Neural cell (in vitro differentiated cells): Measurements from ENCODE around the gene D2HGDH. TPM values are rescaled to one million over a fixed set of nuclear protein-coding genes. Genes with fewer than 3 reads are reported as not detected.

Source experiments
- H2AFZ ChIP-seq: fragments of 200-600, 300-800 bp; sonication (generic), shearing (Covaris generic); 2 replicates; pipeline ENCODE4 v1.6.0; 2014; ENCODE audit warnings: low read depth, mild to moderate bottlenecking, antibody characterized with exemption, low read length, moderate library complexity
- H3F3A ChIP-seq: fragments of 200-600 bp; shearing (Covaris generic); 2 replicates; pipeline ENCODE4 v1.6.1; 2016; ENCODE audit warnings: mild to moderate bottlenecking, moderate library complexity, mixed read lengths, antibody characterized with exemption, low read length; ENCODE audit not compliant: insufficient read depth, poor library complexity, severe bottlenecking
- H3K27ac ChIP-seq: fragments of 200-600, 300-800 bp; sonication (generic), shearing (Covaris generic); 2 replicates; pipeline ENCODE4 v1.5.1; 2014; ENCODE audit warnings: mild to moderate bottlenecking, low read length, moderate library complexity
- H3K27me3 ChIP-seq: fragments of 300-800, 200-600 bp; sonication (generic), shearing (Covaris generic); 2 replicates; pipeline ENCODE4 v1.6.0; 2014; ENCODE audit warnings: mild to moderate bottlenecking, low read depth, low read length, moderate library complexity; ENCODE audit not compliant: insufficient read depth
- H3K36me3 ChIP-seq: fragments of 300-800, 200-600 bp; sonication (generic), shearing (Covaris generic); 2 replicates; pipeline ENCODE4 v1.5.1; 2014; ENCODE audit warnings: mild to moderate bottlenecking, antibody characterized with exemption, low read length, moderate library complexity; ENCODE audit not compliant: insufficient read depth
- H3K4me2 ChIP-seq: fragments of 300-800, 200-600 bp; sonication (generic), shearing (Covaris generic); 2 replicates; pipeline ENCODE4 v1.6.0; 2014; ENCODE audit warnings: mild to moderate bottlenecking, low read length
- H3K4me3 ChIP-seq: fragments of 300-800, 200-600 bp; sonication (generic), shearing (Covaris generic); 2 replicates; pipeline ENCODE4 v1.5.1; 2014; ENCODE audit warnings: mild to moderate bottlenecking, low read length, moderate library complexity
- H3K79me2 ChIP-seq: fragments of 200-600 bp; shearing (Covaris generic); replicated peaks from 2 replicates; pipeline ENCODE4 v1.6.0; 2014; ENCODE audit warnings: mild to moderate bottlenecking, low read length, moderate library complexity; ENCODE audit not compliant: insufficient read depth
- H3K9ac ChIP-seq: fragments of 300-800, 200-600 bp; sonication (generic), shearing (Covaris generic); 2 replicates; pipeline ENCODE4 v1.6.1; 2016; ENCODE audit warnings: mild to moderate bottlenecking, low read length, mixed read lengths
- H3K9me2 ChIP-seq: fragments of 200-600 bp; shearing (Covaris generic); 2 replicates; pipeline ENCODE4 v1.6.1; 2016; ENCODE audit warnings: mild to moderate bottlenecking, low read length, mixed read lengths; ENCODE audit not compliant: insufficient read depth
- H3K9me3 ChIP-seq: fragments of 200-600, 300-800 bp; sonication (generic), shearing (Covaris generic); 2 replicates; pipeline ENCODE4 v1.6.1; 2016; ENCODE audit warnings: mild to moderate bottlenecking, mixed run types, low read length, moderate library complexity, mixed read lengths
- H4K20me1 ChIP-seq: fragments of 200-600 bp; shearing (Covaris generic); 2 replicates; pipeline ENCODE4 v1.6.1; 2016; ENCODE audit warnings: mild to moderate bottlenecking, mixed run types; ENCODE audit not compliant: insufficient read depth
- EP300 ChIP-seq: fragments of 450-650 bp; conservative IDR thresholded peaks from 2 replicates; pipeline ENCODE4 v1.6.1; 2014; ENCODE audit warnings: antibody characterized with exemption, mild to moderate bottlenecking, moderate library complexity; ENCODE audit not compliant: poor library complexity, severe bottlenecking
- EZH2 ChIP-seq: fragments of 200-600, 300-800 bp; shearing (Covaris generic), sonication (generic); IDR thresholded peaks from 2 replicates; pipeline ENCODE4 v1.6.1; 2014; ENCODE audit warnings: antibody characterized with exemption, low read length, borderline replicate concordance, mild to moderate bottlenecking; ENCODE audit not compliant: insufficient read depth, poor library complexity, severe bottlenecking
- MXI1 ChIP-seq: fragments of 450-650 bp; conservative IDR thresholded peaks from 2 replicates; pipeline ENCODE4 v1.6.1; 2014; ENCODE audit warnings: antibody characterized with exemption, mild to moderate bottlenecking; ENCODE audit not compliant: poor library complexity, severe bottlenecking
- POLR2AphosphoS5 ChIP-seq: IDR thresholded peaks from 2 replicates; pipeline ENCODE4 v1.6.1; 2012
- RAD21 ChIP-seq: fragments of 450-650 bp; conservative IDR thresholded peaks from 2 replicates; pipeline ENCODE4 v1.6.1; 2014; ENCODE audit warnings: antibody characterized with exemption, mild to moderate bottlenecking, moderate library complexity
- SMC3 ChIP-seq: fragments of 450-650 bp; conservative IDR thresholded peaks from 2 replicates; pipeline ENCODE4 v1.6.1; 2014; ENCODE audit warnings: antibody characterized with exemption, mild to moderate bottlenecking, moderate library complexity; ENCODE audit not compliant: poor library complexity
- TAF1 ChIP-seq: IDR thresholded peaks from 2 replicates; pipeline ENCODE4 v1.6.1; 2012; ENCODE audit warnings: low read depth
- polyA plus RNA-seq: library from polyadenylated mRNA; depleted of rRNA; stranded (reverse); fragments of >200 nt; gene quantifications from 2 replicates; pipeline ENCODE4 v1.2.3, GENCODE V29; 2014
- TF ChIP-seq, protein P1 (sequence below): fragments of 450-650 bp; IDR thresholded peaks from 2 replicates; pipeline ENCODE4 v1.5.1; 2014; ENCODE audit warnings: antibody characterized with exemption, mild to moderate bottlenecking, moderate library complexity; ENCODE audit not compliant: poor library complexity, severe bottlenecking
- TF ChIP-seq, protein P2 (sequence below): IDR thresholded peaks from 2 replicates; pipeline ENCODE4 v1.6.1; 2012; ENCODE audit warnings: borderline replicate concordance

The D2HGDH gene
- polyA plus RNA-seq, 1 donor from 2014 or later: 12.6 TPM

DNA sequence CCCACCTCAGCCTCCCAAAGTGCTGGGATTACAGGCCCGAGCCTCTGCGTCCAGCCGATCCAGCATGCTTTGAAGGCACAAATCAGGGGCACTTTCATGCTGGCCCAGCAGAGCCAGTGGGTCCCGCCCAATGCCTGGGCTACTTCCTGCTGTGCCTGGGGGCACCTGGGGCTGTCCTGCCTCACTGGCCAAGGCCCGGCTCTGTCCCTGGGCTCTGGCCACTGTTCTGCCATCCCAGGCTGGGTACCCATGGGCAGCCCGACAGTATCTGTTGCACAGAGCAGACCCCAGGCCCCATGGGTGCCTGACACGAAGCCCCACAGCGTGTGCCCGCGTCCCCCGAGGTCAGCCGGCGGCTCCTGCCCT lies 35.4 kb downstream of the D2HGDH start:
- no peak overlapping the region for H3K4me3 ChIP-seq
- no peaks in the 10 kb centered on the region for H3K36me3 ChIP-seq
- H3K9me2 ChIP-seq: no peaks in the 10 kb centered on the region
- no peaks in the 10 kb centered on the region for H4K20me1 ChIP-seq
- H3F3A ChIP-seq: no peaks in the 10 kb centered on the region
- H3K79me2 ChIP-seq: no peaks in the 10 kb centered on the region
- H3K27ac ChIP-seq: no peak overlapping the region
- H3K27me3 ChIP-seq: no peaks in the 10 kb centered on the region
- no peak overlapping the region for H3K4me2 ChIP-seq
- H3K9ac ChIP-seq: no peak overlapping the region
- H2AFZ ChIP-seq: no peak overlapping the region
- TF ChIP-seq RAD21: no peak
- H3K9me3 ChIP-seq: no peaks in the 10 kb centered on the region

- H3K4me2 ChIP-seq: no peak overlapping the region
- H3K4me3 ChIP-seq: no peak overlapping the region
- H3F3A ChIP-seq: no peaks in the 10 kb centered on the region
- H3K9me3 ChIP-seq: no peaks in the 10 kb centered on the region
- no peaks in the 10 kb centered on the region for H3K27me3 ChIP-seq
- no peaks in the 10 kb centered on the region for H3K36me3 ChIP-seq
- no peaks in the 10 kb centered on the region for H4K20me1 ChIP-seq
- H3K9ac ChIP-seq: no peak overlapping the region
- H2AFZ ChIP-seq: no peak overlapping the region
- no peaks in the 10 kb centered on the region for H3K79me2 ChIP-seq
- no peak overlapping the region for H3K27ac ChIP-seq
- TF ChIP-seq RAD21 (no peak), TAF1 (no peak), SMC3 (no peak), EZH2 (no peak), MXI1 (no peak), EP300 (no peak), POLR2AphosphoS5 (no peak)
- TF ChIP-seq, protein P1, sequence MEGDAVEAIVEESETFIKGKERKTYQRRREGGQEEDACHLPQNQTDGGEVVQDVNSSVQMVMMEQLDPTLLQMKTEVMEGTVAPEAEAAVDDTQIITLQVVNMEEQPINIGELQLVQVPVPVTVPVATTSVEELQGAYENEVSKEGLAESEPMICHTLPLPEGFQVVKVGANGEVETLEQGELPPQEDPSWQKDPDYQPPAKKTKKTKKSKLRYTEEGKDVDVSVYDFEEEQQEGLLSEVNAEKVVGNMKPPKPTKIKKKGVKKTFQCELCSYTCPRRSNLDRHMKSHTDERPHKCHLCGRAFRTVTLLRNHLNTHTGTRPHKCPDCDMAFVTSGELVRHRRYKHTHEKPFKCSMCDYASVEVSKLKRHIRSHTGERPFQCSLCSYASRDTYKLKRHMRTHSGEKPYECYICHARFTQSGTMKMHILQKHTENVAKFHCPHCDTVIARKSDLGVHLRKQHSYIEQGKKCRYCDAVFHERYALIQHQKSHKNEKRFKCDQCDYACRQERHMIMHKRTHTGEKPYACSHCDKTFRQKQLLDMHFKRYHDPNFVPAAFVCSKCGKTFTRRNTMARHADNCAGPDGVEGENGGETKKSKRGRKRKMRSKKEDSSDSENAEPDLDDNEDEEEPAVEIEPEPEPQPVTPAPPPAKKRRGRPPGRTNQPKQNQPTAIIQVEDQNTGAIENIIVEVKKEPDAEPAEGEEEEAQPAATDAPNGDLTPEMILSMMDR: no peak
- TF ChIP-seq, protein P2, sequence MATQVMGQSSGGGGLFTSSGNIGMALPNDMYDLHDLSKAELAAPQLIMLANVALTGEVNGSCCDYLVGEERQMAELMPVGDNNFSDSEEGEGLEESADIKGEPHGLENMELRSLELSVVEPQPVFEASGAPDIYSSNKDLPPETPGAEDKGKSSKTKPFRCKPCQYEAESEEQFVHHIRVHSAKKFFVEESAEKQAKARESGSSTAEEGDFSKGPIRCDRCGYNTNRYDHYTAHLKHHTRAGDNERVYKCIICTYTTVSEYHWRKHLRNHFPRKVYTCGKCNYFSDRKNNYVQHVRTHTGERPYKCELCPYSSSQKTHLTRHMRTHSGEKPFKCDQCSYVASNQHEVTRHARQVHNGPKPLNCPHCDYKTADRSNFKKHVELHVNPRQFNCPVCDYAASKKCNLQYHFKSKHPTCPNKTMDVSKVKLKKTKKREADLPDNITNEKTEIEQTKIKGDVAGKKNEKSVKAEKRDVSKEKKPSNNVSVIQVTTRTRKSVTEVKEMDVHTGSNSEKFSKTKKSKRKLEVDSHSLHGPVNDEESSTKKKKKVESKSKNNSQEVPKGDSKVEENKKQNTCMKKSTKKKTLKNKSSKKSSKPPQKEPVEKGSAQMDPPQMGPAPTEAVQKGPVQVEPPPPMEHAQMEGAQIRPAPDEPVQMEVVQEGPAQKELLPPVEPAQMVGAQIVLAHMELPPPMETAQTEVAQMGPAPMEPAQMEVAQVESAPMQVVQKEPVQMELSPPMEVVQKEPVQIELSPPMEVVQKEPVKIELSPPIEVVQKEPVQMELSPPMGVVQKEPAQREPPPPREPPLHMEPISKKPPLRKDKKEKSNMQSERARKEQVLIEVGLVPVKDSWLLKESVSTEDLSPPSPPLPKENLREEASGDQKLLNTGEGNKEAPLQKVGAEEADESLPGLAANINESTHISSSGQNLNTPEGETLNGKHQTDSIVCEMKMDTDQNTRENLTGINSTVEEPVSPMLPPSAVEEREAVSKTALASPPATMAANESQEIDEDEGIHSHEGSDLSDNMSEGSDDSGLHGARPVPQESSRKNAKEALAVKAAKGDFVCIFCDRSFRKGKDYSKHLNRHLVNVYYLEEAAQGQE: no peak
- no peaks in the 10 kb centered on the region for H3K9me2 ChIP-seq
These were observed 35.9 kb downstream of the D2HGDH start for GRCh38 chr2:241770185-241770935.

GRCh38 chr2:241770936-241771285 lies 36.5 kb downstream of the D2HGDH start:
- no peak overlapping the region for H3K27ac ChIP-seq
- no peak for TF ChIP-seq EP300
- no peak for TF ChIP-seq SMC3
- TF ChIP-seq RAD21: no peak
- TF ChIP-seq POLR2AphosphoS5: no peak
- TF ChIP-seq, protein P1: no peak
- TF ChIP-seq TAF1: no peak
- TF ChIP-seq EZH2: no peak
- TF ChIP-seq, protein P2: no peak
- no peak for TF ChIP-seq MXI1

More at GRCh38 chr2:241770936-241771285, 36.5 kb downstream of the D2HGDH start:
- Histone ChIP-seq H3K4me2 (no peak overlapping the region), H3K9me3 (no peaks in the 10 kb centered on the region), H3K9me2 (no peaks in the 10 kb centered on the region), H3K79me2 (no peaks in the 10 kb centered on the region), H3K4me3 (no peak overlapping the region), H3K9ac (no peak overlapping the region), H4K20me1 (no peaks in the 10 kb centered on the region), H2AFZ (no peak overlapping the region), H3K36me3 (no peaks in the 10 kb centered on the region), H3F3A (no peaks in the 10 kb centered on the region), H3K27me3 (no peaks in the 10 kb centered on the region)
